Measurements from ENCODE around the gene SLC16A13.

DNA sequence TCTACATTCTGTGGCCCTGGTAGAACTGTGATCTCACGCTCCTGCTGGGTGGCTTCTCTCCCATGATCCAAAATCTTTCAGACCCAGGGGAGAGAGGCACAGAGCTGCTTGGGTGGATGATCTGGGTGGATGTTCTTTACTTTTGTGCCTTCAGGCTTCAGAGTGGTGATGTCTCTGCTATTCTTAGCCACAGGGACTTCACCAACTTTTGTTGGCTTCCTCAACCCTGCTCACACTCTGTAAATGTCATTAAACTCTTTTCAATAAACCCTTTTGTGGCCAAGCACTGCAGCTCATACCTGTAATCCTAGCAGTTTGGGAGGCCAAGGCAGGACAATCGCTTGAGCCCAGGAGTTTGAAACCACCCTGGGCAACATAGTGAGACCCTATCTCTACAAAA lies 36.6 kb downstream of the SLC16A13 start:
- no peak for TF ChIP-seq EZH2 (IDR thresholded peaks at IDR 0.05; ENCODE audit: insufficient read depth, poor library complexity, severe bottlenecking)
- TF ChIP-seq EZH2phosphoT487 (IDR thresholded peaks at IDR 0.05; ENCODE audit: insufficient read depth, low read depth) = no peak
